ENCODE measurements around the gene RALGAPA2. TPM values are rescaled to one million over a fixed set of nuclear protein-coding genes. Genes with fewer than 3 reads are reported as not detected.
"Not testable (repeated sequence)": the region's sequence is repeated elsewhere in the genome, so short reads cannot be mapped to it uniquely, and the experiment has no call there.

RALGAPA2 gene
- total RNA-seq, 6 experiments from 2014 or later = 2.4 to 3.7 (median 3.2) TPM

- Mint-ChIP-seq H3K36me3 (ENCODE audit: low read depth) (no peaks in the 10 kb centered on the region), H3K9me3 (peaks cover 5% of the 10 kb centered on the region; the same call in 1 of the 2 replicates), H3K4me1 (ENCODE audit: low read depth) (no peaks in the 10 kb centered on the region; the same call in 1 of the 2 replicates), H3K27ac (no peak overlapping the region), H3K4me3 (no peak overlapping the region), H3K27me3 (ENCODE audit: insufficient read depth) (peaks cover 27% of the 10 kb centered on the region)
- no peak for TF ChIP-seq CTCF (IDR thresholded peaks at IDR 0.05)
- DNase-seq = no peak
Observed at GRCh38 chr20:20359628-20360027, 352.8 kb downstream of the RALGAPA2 start.

GRCh38 chr20:20358801-20359200, 353.6 kb downstream of the RALGAPA2 start:
- peaks cover 23% of the 10 kb centered on the region for H3K27me3 Mint-ChIP-seq (ENCODE audit: insufficient read depth)
- H3K4me1 Mint-ChIP-seq (ENCODE audit: low read depth) = no peaks in the 10 kb centered on the region; the same call in 1 of the 2 replicates
- peaks cover 9% of the 10 kb centered on the region for H3K9me3 Mint-ChIP-seq
- no peak for DNase-seq
- no peak overlapping the region for H3K4me3 Mint-ChIP-seq
- TF ChIP-seq CTCF (IDR thresholded peaks at IDR 0.05) = no peak
- H3K27ac Mint-ChIP-seq = no peak overlapping the region
- H3K36me3 Mint-ChIP-seq (ENCODE audit: low read depth) = no peaks in the 10 kb centered on the region

GRCh38 chr20:20355503-20355902, 356.9 kb downstream of the RALGAPA2 start:
- H3K27ac Mint-ChIP-seq; H3K9me3 Mint-ChIP-seq; H3K4me1 Mint-ChIP-seq (ENCODE audit: low read depth); DNase-seq; H3K4me3 Mint-ChIP-seq; H3K36me3 Mint-ChIP-seq (ENCODE audit: low read depth); H3K27me3 Mint-ChIP-seq (ENCODE audit: insufficient read depth): not testable (repeated sequence)

- Mint-ChIP-seq H3K4me1 (ENCODE audit: low read depth) (no peaks in the 10 kb centered on the region), H3K27ac (no peak overlapping the region), H3K36me3 (ENCODE audit: low read depth) (no peaks in the 10 kb centered on the region), H3K4me3 (no peak overlapping the region), H3K9me3 (peaks cover 9% of the 10 kb centered on the region), H3K27me3 (ENCODE audit: insufficient read depth) (no peaks in the 10 kb centered on the region; the same call in 1 of the 2 replicates)
- no peak for DNase-seq
- TF ChIP-seq CTCF (IDR thresholded peaks at IDR 0.05) = no peak
Observed at GRCh38 chr20:20353576-20353975, 358.9 kb downstream of the RALGAPA2 start.

- Mint-ChIP-seq H3K4me3 (no peak overlapping the region), H3K9me3 (no peaks in the 10 kb centered on the region), H3K36me3 (ENCODE audit: low read depth) (no peaks in the 10 kb centered on the region), H3K27me3 (ENCODE audit: insufficient read depth) (peaks cover 11% of the 10 kb centered on the region), H3K4me1 (ENCODE audit: low read depth) (peaks cover 5% of the 10 kb centered on the region; the same call in 1 of the 2 replicates), H3K27ac (no peak overlapping the region)
- no peak for TF ChIP-seq CTCF (IDR thresholded peaks at IDR 0.05)
- DNase-seq = no peak
Observed at GRCh38 chr20:20344476-20344875, 368.0 kb downstream of the RALGAPA2 start.

- Mint-ChIP-seq H3K36me3 (ENCODE audit: low read depth) (no peaks in the 10 kb centered on the region), H3K9me3 (no peaks in the 10 kb centered on the region), H3K27ac (no peak overlapping the region), H3K4me3 (no peak overlapping the region), H3K4me1 (ENCODE audit: low read depth) (peaks cover 5% of the 10 kb centered on the region; the same call in 1 of the 2 replicates), H3K27me3 (ENCODE audit: insufficient read depth) (peaks cover 11% of the 10 kb centered on the region)
- no peak for DNase-seq
- no peak for TF ChIP-seq CTCF (IDR thresholded peaks at IDR 0.05)
Observed at GRCh38 chr20:20343932-20344331, 368.5 kb downstream of the RALGAPA2 start.
